A549 treated with CORT108297 at 1 μM for 4 hours (cell line): ENCODE data around the gene P2RX2. TPM values are rescaled to one million over a fixed set of nuclear protein-coding genes. Genes with fewer than 3 reads are reported as not detected.

ENCODE experiments used
- total RNA-seq: library from RNA; stranded (reverse); fragments of 200-300 nt; extraction: Qiagen RNA extraction; gene quantifications from 5 replicates; pipeline ENCODE4 v1.2.3, GENCODE V29; 2022

Gene P2RX2
- total RNA-seq = not detected in 5 replicates

DNA sequence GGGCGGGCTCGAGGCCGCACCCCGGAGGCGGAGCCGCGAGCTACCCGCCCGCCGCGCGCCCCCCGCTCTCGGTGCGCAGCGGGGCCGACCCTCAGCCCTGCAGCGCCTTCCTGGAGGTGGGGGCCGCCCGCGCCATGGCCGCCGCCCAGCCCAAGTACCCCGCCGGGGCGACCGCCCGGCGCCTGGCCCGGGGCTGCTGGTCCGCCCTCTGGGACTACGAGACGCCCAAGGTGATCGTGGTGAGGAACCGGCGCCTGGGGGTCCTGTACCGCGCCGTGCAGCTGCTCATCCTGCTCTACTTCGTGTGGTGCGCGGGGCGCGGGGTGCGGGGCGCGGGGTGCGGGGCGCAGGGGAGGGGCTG lies at the start of gene P2RX2:
Gene P2RX2 (plus strand): TSS at position 94 of the 361 bp plus-strand sequence. CDS start 41 bp downstream, at position 135.

DNA sequence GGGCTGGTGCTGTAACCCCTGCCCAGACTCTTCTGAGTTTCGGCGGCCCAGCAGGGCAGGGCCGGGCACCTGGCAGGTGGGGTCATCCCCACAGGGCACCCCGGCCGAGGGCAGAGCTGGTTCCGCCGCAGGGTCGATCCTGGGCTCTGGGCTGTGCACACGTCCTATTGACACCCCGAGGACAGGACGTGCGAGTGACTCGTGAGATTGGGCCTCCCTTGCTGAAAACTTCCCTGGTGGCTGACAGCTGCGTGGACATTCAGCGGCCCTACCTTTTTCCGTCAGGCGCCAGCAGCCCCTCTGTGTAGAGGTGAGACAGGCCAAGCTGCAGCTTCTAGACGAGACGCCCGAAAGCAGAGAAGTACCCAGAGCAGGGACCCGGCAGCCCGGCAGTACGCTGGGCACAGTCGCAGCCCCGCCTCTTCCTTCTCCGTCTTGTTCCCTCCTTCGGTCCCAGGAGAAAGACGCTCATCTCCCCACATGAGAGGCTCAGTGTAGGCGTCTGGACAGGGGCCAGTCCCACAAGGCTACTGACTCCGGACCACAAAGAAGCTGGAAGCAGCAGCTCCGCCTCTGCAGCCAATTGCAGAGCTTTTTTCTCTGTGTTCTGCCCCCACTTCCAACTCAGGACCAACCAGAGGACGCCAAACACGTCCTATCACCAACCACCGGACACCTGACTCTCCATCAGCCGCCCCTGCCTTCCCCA lies 8.4 kb upstream of the P2RX2 start, which contains the start of gene LRCOL1:
Gene LRCOL1 (minus strand): TSS at position 532 of the 709 bp plus-strand sequence. CDS start 4,331 bp downstream, outside the sequence.

Other genes with a start within 250 kb of the P2RX2 start
- 58.1 to 94.9 TPM (median 85.7 TPM) in 5 replicates for gene FBRSL1, start 128.6 kb upstream of the P2RX2 start, total RNA-seq
- gene LRCOL1, start 8.2 kb upstream of the P2RX2 start, total RNA-seq = not detected in 5 replicates
- gene POLE, start 68.6 kb downstream of the P2RX2 start, total RNA-seq = 40.4 to 48.6 TPM (median 43.5 TPM) in 5 replicates
- gene PXMP2, start 68.8 kb downstream of the P2RX2 start, total RNA-seq = 20.9 to 32.0 TPM (median 31.5 TPM) in 5 replicates
- gene PGAM5, start 92.1 kb downstream of the P2RX2 start, total RNA-seq = 42.4 to 60.3 TPM (median 57.7 TPM) in 5 replicates
- gene ANKLE2, start 143.1 kb downstream of the P2RX2 start, total RNA-seq = 70.2 to 80.7 TPM (median 79.7 TPM) in 5 replicates
- 18.9 to 24.4 TPM (median 22.3 TPM) in 5 replicates for gene GOLGA3, start 210.1 kb downstream of the P2RX2 start, total RNA-seq